Naive thymus-derived CD4-positive, alpha-beta T cell (primary cell): Measurements from ENCODE around the gene ABCC5. TPM values are rescaled to one million over a fixed set of nuclear protein-coding genes. Genes with fewer than 3 reads are reported as not detected.
A peak's percentile ranks its signal among the peaks of the same experiment; 100 is the strongest.

Experiments used
- ATAC-seq: fragments of 150-1000 bp; cut with Tn5 transposase; 2 replicates; pipeline ENCODE4 v1.10.0; 2021; ENCODE audit warnings: mild to moderate bottlenecking, moderate library complexity
- CTCF ChIA-PET: fragments of 350-600 bp; sonication (Branson Sonifier 250); formaldehyde crosslinking; loops from one replicate; lab custom pipeline; 2021; ENCODE audit warnings: antibody characterized with exemption; lab: Charles Lee
- POLR2A ChIA-PET: fragments of 350-600 bp; sonication (Branson Sonifier 250); formaldehyde crosslinking; loops from one replicate; lab custom pipeline; 2021; ENCODE audit warnings: antibody characterized with exemption, inconsistent platforms; lab: Charles Lee
- DNase-seq, 9 donors: peaks; one replicate each; pipeline versions ENCODE4 v3.0.0 to v3.0.0-alpha.2; 2020 to 2022; ENCODE audit warnings: mixed read lengths in 1 of 9
- H3K27ac ChIP-seq: one replicate; pipeline ENCODE4 v1.7.0; 2013; ENCODE audit warnings: mild to moderate bottlenecking, low read depth, low read length, moderate library complexity
- H3K27me3 ChIP-seq, 2 donors: one replicate each; pipeline ENCODE4 v1.7.0; 2013; ENCODE audit warnings: low read length in 2 of 2, mild to moderate bottlenecking in 2 of 2, moderate library complexity in 2 of 2; ENCODE audit not compliant: control insufficient read depth in 2 of 2, insufficient read depth in 2 of 2
- H3K36me3 ChIP-seq, 3 experiments: 1 replicate in 2 of 3; 2 replicates in 1 of 3; pipeline ENCODE4 v1.7.0; 2013; ENCODE audit warnings: low read length in 3 of 3, mild to moderate bottlenecking in 3 of 3, moderate library complexity in 1 of 3; ENCODE audit not compliant: insufficient read depth in 3 of 3, control insufficient read depth in 2 of 3
- H3K4me1 ChIP-seq, 2 donors: one replicate each; pipeline ENCODE4 v1.7.0; 2013; ENCODE audit warnings: low read length in 2 of 2, mild to moderate bottlenecking in 2 of 2, moderate library complexity in 1 of 2; ENCODE audit not compliant: control insufficient read depth in 2 of 2, insufficient read depth in 2 of 2
- H3K4me3 ChIP-seq: 2 replicates; pipeline ENCODE4 v1.7.0; 2013; ENCODE audit warnings: mild to moderate bottlenecking, low read length
- H3K9me3 ChIP-seq, 3 experiments: 1 replicate in 2 of 3; 2 replicates in 1 of 3; pipeline ENCODE4 v1.7.0; 2013; ENCODE audit warnings: low read length in 3 of 3; ENCODE audit not compliant: control insufficient read depth in 2 of 3
- H3K27ac Mint-ChIP-seq, 9 donors: one replicate each; pipeline ENCODE4 v1.8.0; 2020 to 2022; ENCODE audit warnings: mixed read lengths in 9 of 9, mild to moderate bottlenecking in 8 of 9, moderate library complexity in 5 of 9, inconsistent platforms in 2 of 9
- H3K27me3 Mint-ChIP-seq, 5 donors: one replicate each; pipeline ENCODE4 v1.8.0; 2021 to 2022; ENCODE audit warnings: mixed read lengths in 5 of 5, mild to moderate bottlenecking in 1 of 5
- H3K36me3 Mint-ChIP-seq, 5 donors: one replicate each; pipeline ENCODE4 v1.8.0; 2020 to 2022; ENCODE audit warnings: mixed read lengths in 5 of 5, mild to moderate bottlenecking in 3 of 5, inconsistent platforms in 1 of 5
- H3K4me1 Mint-ChIP-seq, 7 donors: one replicate each; pipeline ENCODE4 v1.8.0; 2020 to 2022; ENCODE audit warnings: mixed read lengths in 7 of 7, mild to moderate bottlenecking in 3 of 7, inconsistent platforms in 1 of 7
- H3K4me3 Mint-ChIP-seq, 10 donors: one replicate each; pipeline ENCODE4 v1.8.0; 2020 to 2022; ENCODE audit warnings: mild to moderate bottlenecking in 10 of 10, mixed read lengths in 10 of 10, moderate library complexity in 6 of 10, inconsistent platforms in 2 of 10
- H3K9me3 Mint-ChIP-seq, 11 donors: one replicate each; pipeline ENCODE4 v1.8.0; 2020 to 2022; ENCODE audit warnings: mixed read lengths in 11 of 11, mild to moderate bottlenecking in 4 of 11, inconsistent platforms in 1 of 11, moderate library complexity in 1 of 11
- intact Hi-C, 2 donors: fragments of 100-400 bp; cut with micrococcal nuclease; formaldehyde crosslinking; loops; one replicate each; pipeline ENCODE4 v1.15.1; 2023
- polyA plus RNA-seq, 2 donors: library from polyadenylated mRNA; unstranded; fragments of 300-500 nt; fragmentation: Illumina TruSeq; gene quantifications; one replicate each; pipeline ENCODE4 v1.2.3, GENCODE V29; 2021
- total RNA-seq, 6 experiments: library from RNA in 5 of 6; stranded (reverse) in 5 of 6; gene quantifications; 1 replicate in 5 of 6; 2 replicates in 1 of 6; pipeline ENCODE4 v1.2.3 and lab custom pipeline; 2021 to 2026

ABCC5 gene
- total and polyA plus RNA-seq, 7 experiments from 2014 or later, result 8.6 to 50.4 (median 24.7) TPM

DNA sequence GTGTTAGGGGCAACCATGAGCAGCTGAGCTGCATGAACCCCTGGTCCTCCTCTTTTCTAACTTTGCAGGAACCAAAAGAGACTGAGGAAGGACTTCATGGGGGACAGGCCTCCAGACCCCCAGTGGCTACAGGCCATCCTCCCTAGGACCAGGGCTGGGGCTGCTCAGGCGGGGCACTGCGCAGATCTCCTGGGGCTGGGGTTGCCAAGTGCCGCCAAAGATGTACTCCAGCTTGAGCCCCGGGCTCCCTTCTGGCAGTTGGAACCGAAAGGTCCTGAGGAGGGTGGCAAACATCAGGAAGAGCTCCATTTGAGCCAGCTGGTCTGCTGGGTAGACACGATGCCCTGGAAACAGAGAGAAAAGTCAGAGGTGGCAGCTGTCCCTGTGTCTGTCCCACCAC is 121.9 kb downstream of the ABCC5 start:
- Mint-ChIP-seq H3K4me3 (no peak overlapping the region), H3K27ac (peak overlapping the region in 1 of 9 donors; percentile 18), H3K4me1 (peaks cover 0 to 6% (median 0%) of the 10 kb centered on the region in 7 donors), H3K9me3 (peaks cover 0 to 5% (median 0%) of the 10 kb centered on the region in 11 donors), H3K36me3 (peaks cover 0 to 6% (median 0%) of the 10 kb centered on the region in 5 donors), H3K27me3 (peaks cover 11 to 32% (median 14%) of the 10 kb centered on the region in 5 donors)
- intact Hi-C loops, result loop anchor here (1.0 to 5.0 kb wide), 11 partner anchors 11 to 882 kb away; partner anchors contain the start of genes ABCC5 (in 2 of the 2), EIF2B5 (in 2 of the 2), EEF1AKMT4 (in 1 of the 2) and PARL (in 1 of the 2)
- ATAC-seq (no peak), DNase-seq (no peak)
- ChIA-PET POLR2A (interaction anchor here (0.6 to 1.3 kb wide), 2 partner anchors 11 to 129 kb away, joined by 3 to 4 read pairs; partner anchors contain the start of gene PARL), CTCF (interaction anchor here (0.6 to 2.3 kb wide), 15 partner anchors 10 to 668 kb away, joined by 3 to 11 read pairs (median 4); partner anchors contain the start of genes ABCC5, EEF1AKMT4 and PARL)
- Histone ChIP-seq H3K4me1 (no peaks in the 10 kb centered on the region), H3K27me3 (peaks cover 0 to 3% of the 10 kb centered on the region in 2 donors), H3K9me3 (no peaks in the 10 kb centered on the region), H3K4me3 (no peak overlapping the region), H3K36me3 (no peaks in the 10 kb centered on the region), H3K27ac (no peak overlapping the region)

DNA sequence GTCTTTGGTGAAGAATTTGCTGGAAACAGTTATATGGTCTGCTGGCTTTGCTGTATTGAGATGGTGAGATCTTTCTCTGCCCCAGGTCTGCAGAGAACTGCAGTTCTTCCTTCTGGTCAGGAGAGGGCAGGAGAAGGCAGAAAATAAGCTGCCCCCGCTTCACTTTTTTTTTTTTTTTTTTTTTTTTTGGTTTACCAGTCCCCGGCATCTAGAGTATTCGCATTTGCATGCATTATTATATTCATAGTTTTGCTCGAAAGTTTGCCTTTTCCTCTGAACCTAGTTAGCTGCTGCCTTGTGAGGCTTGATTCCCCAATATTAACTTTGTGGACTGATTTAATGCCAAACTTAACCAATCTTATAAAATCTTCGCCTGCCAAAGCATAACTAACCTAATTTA is 122.4 kb downstream of the ABCC5 start:
- Histone ChIP-seq H3K27me3 (peaks cover 0 to 3% of the 10 kb centered on the region in 2 donors), H3K9me3 (no peaks in the 10 kb centered on the region), H3K4me1 (no peaks in the 10 kb centered on the region), H3K27ac (no peak overlapping the region), H3K4me3 (no peak overlapping the region), H3K36me3 (no peaks in the 10 kb centered on the region)
- ChIA-PET POLR2A (interaction anchor here (0.6 to 1.3 kb wide), 2 partner anchors 11 to 404 kb away, joined by 4 read pairs; partner anchors contain the start of gene PARL), CTCF (interaction anchor here (0.6 to 2.3 kb wide), 14 partner anchors 10 to 669 kb away, joined by 3 to 11 read pairs (median 4); partner anchors contain the start of genes ABCC5, EEF1AKMT4 and PARL)
- peaks cover 0 to 6% (median 0%) of the 10 kb centered on the region in 7 donors for H3K4me1 Mint-ChIP-seq
- ATAC-seq, result peak; percentile 91
- peaks cover 0 to 4% (median 0%) of the 10 kb centered on the region in 5 donors for H3K36me3 Mint-ChIP-seq
- peak overlapping the region in 1 of 9 donors; percentile 18 for H3K27ac Mint-ChIP-seq
- peak in 7 of 9 donors; percentile 19 to 67 (median 49) for DNase-seq
- H3K9me3 Mint-ChIP-seq, result peaks cover 0 to 4% (median 0%) of the 10 kb centered on the region in 11 donors
- H3K4me3 Mint-ChIP-seq, result no peak overlapping the region
- H3K27me3 Mint-ChIP-seq, result peaks cover 7 to 29% (median 11%) of the 10 kb centered on the region in 5 donors
- intact Hi-C loops, result loop anchor here (1.0 to 5.0 kb wide), 11 partner anchors 11 to 882 kb away; partner anchors contain the start of genes ABCC5 (in 2 of the 2), EIF2B5 (in 2 of the 2), EEF1AKMT4 (in 1 of the 2) and PARL (in 1 of the 2)

DNA sequence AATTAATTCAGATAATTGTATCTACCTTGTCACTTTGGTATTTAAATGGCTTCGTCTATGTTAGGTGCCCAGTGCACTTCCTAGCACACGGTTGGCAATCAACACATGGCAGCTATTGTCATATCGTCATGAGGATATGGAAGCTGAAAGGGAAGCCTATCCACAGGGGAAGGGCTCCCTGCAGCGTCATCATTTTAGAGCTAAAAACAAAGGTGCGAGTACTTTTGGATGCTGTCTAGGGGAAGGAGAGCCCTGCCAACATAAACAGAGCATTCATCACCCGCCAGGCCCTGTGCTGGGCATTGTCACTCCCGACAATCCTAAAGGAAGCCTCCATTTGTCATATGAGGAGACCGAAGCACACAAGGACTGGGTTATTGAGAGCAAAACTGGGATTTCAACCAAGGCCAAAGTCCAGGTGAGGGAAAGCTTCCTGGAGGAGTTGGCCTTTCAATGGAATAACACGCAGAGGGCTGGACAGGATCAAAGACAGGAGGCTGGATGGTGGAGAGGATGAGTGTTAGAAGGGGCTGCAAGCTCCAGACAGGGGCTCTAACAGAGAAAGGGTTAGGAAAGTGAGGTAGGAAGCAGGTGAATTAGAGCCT is 125.0 kb downstream of the ABCC5 start:
- H3K4me3 Mint-ChIP-seq, result no peak overlapping the region

DNA sequence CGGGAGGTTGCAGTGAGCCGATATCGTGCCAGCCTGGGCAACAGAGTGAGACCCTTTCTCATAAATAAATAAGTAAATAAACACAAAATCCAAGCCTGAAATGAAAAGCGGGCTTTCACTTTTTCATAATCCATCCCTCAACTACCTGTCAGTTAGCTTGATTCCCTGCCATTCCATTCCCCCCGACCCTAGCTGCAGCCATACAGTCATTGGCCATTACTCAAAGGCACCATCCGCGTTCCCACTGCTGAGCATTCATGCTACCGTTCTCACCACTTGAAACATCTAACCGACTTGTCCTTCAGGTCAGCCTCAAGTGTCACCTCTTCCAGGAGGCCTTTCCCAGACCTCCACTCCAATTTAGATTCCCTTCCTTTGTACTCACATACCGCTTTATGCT is 131.9 kb downstream of the ABCC5 start:
- Histone ChIP-seq H3K4me3 (no peak overlapping the region), H3K36me3 (peaks cover 0 to 5% (median 0%) of the 10 kb centered on the region in 3 experiments), H3K27me3 (no peaks in the 10 kb centered on the region), H3K4me1 (peaks cover 15% of the 10 kb centered on the region in 2 donors), H3K9me3 (no peaks in the 10 kb centered on the region), H3K27ac (no peak overlapping the region)
- DNase-seq (no peak), ATAC-seq (no peak)
- Mint-ChIP-seq H3K9me3 (no peaks in the 10 kb centered on the region), H3K4me1 (peaks cover 15 to 44% (median 35%) of the 10 kb centered on the region in 7 donors), H3K27ac (peak overlapping the region in 5 of 9 donors; percentile 32 to 87 (median 72)), H3K4me3 (peak overlapping the region; percentile 36 to 98 (median 70)), H3K27me3 (peaks cover 0 to 5% (median 0%) of the 10 kb centered on the region in 5 donors), H3K36me3 (no peaks in the 10 kb centered on the region)
- ChIA-PET POLR2A (no interaction called here), CTCF (interaction anchor here (1.2 to 2.9 kb wide), 4 partner anchors 10 to 132 kb away, joined by 3 to 11 read pairs (median 6); partner anchors contain the start of gene ABCC5)
- intact Hi-C loops, result loop anchor here (2.0 to 10.0 kb wide), 7 partner anchors 251 to 929 kb away; partner anchors contain the start of genes VPS8 (in 2 of the 2), ALG3 (in 1 of the 2), CLCN2 (in 1 of the 2) and EEF1AKMT4 (in 1 of the 2)

More for the DNA sequence above, 125.0 kb downstream of the ABCC5 start:
- no peak overlapping the region for H3K27ac ChIP-seq
- no peaks in the 10 kb centered on the region for H3K36me3 Mint-ChIP-seq
- H3K4me1 Mint-ChIP-seq, result peaks cover 0 to 10% (median 0%) of the 10 kb centered on the region in 7 donors
- H3K4me3 ChIP-seq, result no peak overlapping the region
- H3K27me3 ChIP-seq, result peaks cover 0 to 3% of the 10 kb centered on the region in 2 donors
- no peaks in the 10 kb centered on the region for H3K9me3 ChIP-seq
- H3K4me1 ChIP-seq, result no peaks in the 10 kb centered on the region
- ATAC-seq, result no peak
- no peaks in the 10 kb centered on the region for H3K36me3 ChIP-seq
- H3K9me3 Mint-ChIP-seq, result no peaks in the 10 kb centered on the region
- intact Hi-C loops, result no loop called here
- no peak overlapping the region for H3K27ac Mint-ChIP-seq
- ChIA-PET POLR2A (no interaction called here), CTCF (no interaction called here)
- no peak for DNase-seq
- H3K27me3 Mint-ChIP-seq, result peaks cover 0 to 14% (median 9%) of the 10 kb centered on the region in 5 donors

DNA sequence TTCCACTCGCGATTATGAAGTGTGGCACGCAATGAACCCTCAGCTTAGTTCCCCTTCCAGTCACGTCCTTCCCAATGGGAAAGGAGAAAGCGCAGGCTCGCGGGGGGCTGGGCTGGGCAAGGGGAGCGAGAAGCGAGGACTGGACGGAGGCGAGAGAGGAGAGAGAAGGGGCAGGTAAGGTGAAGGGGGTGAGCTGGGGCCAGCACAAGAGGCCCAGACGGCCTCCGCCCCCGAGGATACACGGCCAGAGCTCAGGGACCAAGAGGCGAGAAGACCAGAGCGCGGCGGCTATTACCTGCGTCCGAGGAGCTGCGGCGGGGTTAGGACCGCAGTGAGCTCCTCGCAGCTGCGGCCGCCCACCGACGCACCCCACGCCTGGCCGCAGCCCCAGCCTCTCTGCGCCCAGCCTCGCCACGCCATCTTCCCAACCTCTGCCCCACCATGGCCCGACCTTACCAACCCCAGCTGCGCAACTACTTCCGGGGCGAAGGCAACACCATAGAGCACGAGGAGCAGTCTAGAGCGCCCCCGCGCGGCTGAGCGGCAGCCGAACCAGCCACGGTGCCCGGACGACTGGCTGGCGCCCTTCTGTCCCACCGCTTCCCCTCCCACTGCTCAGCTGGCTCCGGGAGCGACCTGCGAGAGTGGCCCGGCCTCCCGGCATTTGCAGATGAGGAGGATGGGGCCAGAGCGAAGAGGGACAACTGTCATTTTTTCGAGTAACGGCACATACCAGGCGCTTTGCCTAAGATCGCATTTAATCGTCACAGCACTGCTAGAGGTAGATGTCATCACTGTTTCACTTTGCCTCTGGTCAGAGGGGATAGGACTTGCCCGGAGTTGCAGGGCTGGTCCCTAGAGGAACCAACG is 133.0 kb downstream of the ABCC5 start, which contains the start of gene PARL:
PARL (minus strand) TSS at position 454 of the 870 bp plus-strand sequence; CDS start at position 420, 34 bp downstream.
- Histone ChIP-seq H3K9me3 (no peaks in the 10 kb centered on the region), H3K27ac (peak within 1 kb of the TSS; percentile 77)

More for the DNA sequence above, 133.0 kb downstream of the ABCC5 start, which contains the start of gene PARL:
- Mint-ChIP-seq H3K36me3 (peaks cover 0 to 2% (median 0%) of the 10 kb centered on the region in 5 donors), H3K27ac (peak within 1 kb of the TSS; percentile 86 to 96 (median 93)), H3K4me1 (peaks cover 15 to 53% (median 41%) of the 10 kb centered on the region in 7 donors), H3K9me3 (no peaks in the 10 kb centered on the region), H3K4me3 (peak within 1 kb of the TSS; percentile 89 to 98 (median 96)), H3K27me3 (peaks cover 0 to 3% (median 0%) of the 10 kb centered on the region in 5 donors)
- H3K4me1 ChIP-seq, result peaks cover 15% of the 10 kb centered on the region in 2 donors
- ATAC-seq (peak; percentile 100), DNase-seq (peak; percentile 88 to 99 (median 95))
- no peaks in the 10 kb centered on the region for H3K27me3 ChIP-seq
- peak within 1 kb of the TSS; percentile 85 for H3K4me3 ChIP-seq
- ChIA-PET CTCF (interaction anchor here (0.6 to 2.9 kb wide), 12 partner anchors 9 to 289 kb away, joined by 3 to 11 read pairs (median 4); partner anchors contain the start of gene ABCC5), POLR2A (interaction anchor here (0.6 to 1.8 kb wide), 5 partner anchors 11 to 417 kb away, joined by 3 to 5 read pairs (median 4); no protein-coding TSS in a partner anchor)
- H3K36me3 ChIP-seq, result peaks cover 0 to 5% (median 0%) of the 10 kb centered on the region in 3 experiments
- intact Hi-C loops, result loop anchor here (1.0 to 10.0 kb wide), 19 partner anchors 11 to 930 kb away; partner anchors contain the start of genes EEF1AKMT4 (in 2 of the 2), EIF2B5 (in 2 of the 2), MAP6D1 (in 2 of the 2) and PSMD2 (in 2 of the 2)
